Neural progenitor cell (in vitro differentiated cells): ENCODE measurements around the gene ACP3. TPM values are rescaled to one million over a fixed set of nuclear protein-coding genes. Genes with fewer than 3 reads are reported as not detected.
"Not testable (repeated sequence)": the region's sequence is repeated elsewhere in the genome, so short reads cannot be mapped to it uniquely, and the experiment has no call there.

Experiments used
- DNase-seq: peaks from one replicate; pipeline ENCODE4 v3.0.0-alpha.2; 2016; ENCODE audit warnings: low spot score
- H2AFZ ChIP-seq: fragments of 200-600 bp; sonication (generic); replicated peaks from 2 replicates; pipeline ENCODE4 v1.6.1; 2016; ENCODE audit warnings: antibody characterized with exemption
- H3F3A ChIP-seq: fragments of 200-600 bp; sonication (generic); 2 replicates; pipeline ENCODE4 v1.6.1; 2016; ENCODE audit warnings: antibody characterized with exemption, low read depth
- H3K27ac ChIP-seq: fragments of 200-600 bp; sonication (generic); 2 replicates; pipeline ENCODE4 v1.5.1; 2016; ENCODE audit warnings: mild to moderate bottlenecking
- H3K27me3 ChIP-seq: fragments of 200-600 bp; sonication (generic); 2 replicates; pipeline ENCODE4 v1.6.1; 2016; ENCODE audit warnings: mild to moderate bottlenecking, moderate library complexity
- H3K36me3 ChIP-seq: fragments of 200-600 bp; sonication (generic); 2 replicates; pipeline ENCODE4 v1.5.1; 2016
- H3K4me1 ChIP-seq: fragments of 200-600 bp; sonication (generic); 2 replicates; pipeline ENCODE4 v1.6.1; 2016; ENCODE audit warnings: mixed run types
- H3K4me2 ChIP-seq: fragments of 200-600 bp; sonication (generic); 2 replicates; pipeline ENCODE4 v1.6.1; 2016
- H3K4me3 ChIP-seq: fragments of 200-600 bp; sonication (generic); 2 replicates; pipeline ENCODE4 v1.5.1; 2016
- H3K79me2 ChIP-seq: fragments of 200-600 bp; sonication (generic); 2 replicates; pipeline ENCODE4 v1.6.1; 2016; ENCODE audit warnings: low read depth
- H3K9ac ChIP-seq: fragments of 200-600 bp; sonication (generic); 2 replicates; pipeline ENCODE4 v1.6.1; 2016
- H3K9me3 ChIP-seq: fragments of 200-600 bp; sonication (generic); 2 replicates; pipeline ENCODE4 v1.5.1; 2016; ENCODE audit warnings: low read depth
- H4K20me1 ChIP-seq: fragments of 200-600 bp; sonication (generic); 2 replicates; pipeline ENCODE4 v1.6.1; 2016; ENCODE audit warnings: low read depth
- H3K27ac Mint-ChIP-seq: 3 replicates; pipeline ENCODE4 v1.8.0; 2021; ENCODE audit warnings: mixed read lengths
- H3K27me3 Mint-ChIP-seq: 2 replicates; pipeline ENCODE4 v1.8.0; 2022; ENCODE audit warnings: low read depth, mild to moderate bottlenecking, inconsistent platforms, moderate library complexity, mixed read lengths; ENCODE audit not compliant: insufficient read depth
- H3K36me3 Mint-ChIP-seq: 3 replicates; pipeline ENCODE4 v1.8.0; 2021; ENCODE audit warnings: mixed read lengths
- H3K4me1 Mint-ChIP-seq: 3 replicates; pipeline ENCODE4 v1.8.0; 2021; ENCODE audit warnings: mixed read lengths
- H3K4me3 Mint-ChIP-seq: 3 replicates; pipeline ENCODE4 v1.8.0; 2021; ENCODE audit warnings: mild to moderate bottlenecking, moderate library complexity, mixed read lengths
- H3K9me3 Mint-ChIP-seq: 3 replicates; pipeline ENCODE4 v1.8.0; 2020; ENCODE audit warnings: mixed read lengths
- CTCF ChIP-seq: fragments of 200-600 bp; sonication (generic); IDR thresholded peaks from 2 replicates; pipeline ENCODE4 v1.5.1; 2017; ENCODE audit warnings: antibody characterized with exemption, mild to moderate bottlenecking
- EZH2 ChIP-seq: fragments of 200-600 bp; sonication (generic); IDR thresholded peaks from 2 replicates; pipeline ENCODE4 v1.6.1; 2017; ENCODE audit warnings: antibody characterized with exemption, mild to moderate bottlenecking, moderate library complexity
- EZH2phosphoT487 ChIP-seq: fragments of 200-600 bp; sonication (generic); IDR thresholded peaks from 2 replicates; pipeline ENCODE4 v1.6.1; 2017; ENCODE audit warnings: antibody characterized with exemption
- total RNA-seq: library from RNA; depleted of rRNA; stranded (reverse); fragments of >200 nt; gene quantifications from 2 replicates; pipeline ENCODE4 v1.2.3, GENCODE V29; 2015; ENCODE audit warnings: low replicate concordance

Gene ACP3
- total RNA-seq, 1 donor from 2014 or later: not detected

GRCh38 chr3:132382267-132382666, 65.1 kb downstream of the ACP3 start:
- Histone ChIP-seq H3K27ac (peak overlapping the region; percentile 34), H3K4me2 (peak overlapping the region; percentile 64), H3K4me3 (peak overlapping the region; percentile 15), H3K9me3 (no peaks in the 10 kb centered on the region), H3K79me2 (peaks cover 4% of the 10 kb centered on the region), H3K27me3 (no peaks in the 10 kb centered on the region), H3K4me1 (peaks cover 21% of the 10 kb centered on the region), H2AFZ (no peak overlapping the region), H4K20me1 (no peaks in the 10 kb centered on the region), H3K36me3 (no peaks in the 10 kb centered on the region), H3F3A (peaks cover 14% of the 10 kb centered on the region), H3K9ac (no peak overlapping the region)
- H3K4me3 Mint-ChIP-seq: no peak overlapping the region
- H3K9me3 Mint-ChIP-seq: peaks cover 5% of the 10 kb centered on the region
- H3K36me3 Mint-ChIP-seq: no peaks in the 10 kb centered on the region
- no peak overlapping the region for H3K27ac Mint-ChIP-seq
- peaks cover 14% of the 10 kb centered on the region for H3K4me1 Mint-ChIP-seq
- no peak for DNase-seq
- peaks cover 8% of the 10 kb centered on the region for H3K27me3 Mint-ChIP-seq
- TF ChIP-seq EZH2phosphoT487: no peak

- no peak for DNase-seq
- Mint-ChIP-seq H3K9me3 (peaks cover 3% of the 10 kb centered on the region), H3K27me3 (peaks cover 8% of the 10 kb centered on the region), H3K4me3 (no peak overlapping the region), H3K36me3 (no peaks in the 10 kb centered on the region), H3K27ac (no peak overlapping the region), H3K4me1 (peaks cover 11% of the 10 kb centered on the region)
- Histone ChIP-seq H4K20me1 (no peaks in the 10 kb centered on the region), H3K9me3 (no peaks in the 10 kb centered on the region), H3K79me2 (peaks cover under 1% of the 10 kb centered on the region), H3F3A (peaks cover 14% of the 10 kb centered on the region), H3K4me2 (peak overlapping the region; percentile 64), H3K9ac (no peak overlapping the region), H3K4me3 (no peak overlapping the region), H3K4me1 (peaks cover 21% of the 10 kb centered on the region), H3K27me3 (no peaks in the 10 kb centered on the region), H3K27ac (no peak overlapping the region), H3K36me3 (no peaks in the 10 kb centered on the region), H2AFZ (no peak overlapping the region)
- TF ChIP-seq EZH2 (no peak), EZH2phosphoT487 (no peak), CTCF (no peak)
Observed at GRCh38 chr3:132382688-132383194, 65.5 kb downstream of the ACP3 start.

DNA sequence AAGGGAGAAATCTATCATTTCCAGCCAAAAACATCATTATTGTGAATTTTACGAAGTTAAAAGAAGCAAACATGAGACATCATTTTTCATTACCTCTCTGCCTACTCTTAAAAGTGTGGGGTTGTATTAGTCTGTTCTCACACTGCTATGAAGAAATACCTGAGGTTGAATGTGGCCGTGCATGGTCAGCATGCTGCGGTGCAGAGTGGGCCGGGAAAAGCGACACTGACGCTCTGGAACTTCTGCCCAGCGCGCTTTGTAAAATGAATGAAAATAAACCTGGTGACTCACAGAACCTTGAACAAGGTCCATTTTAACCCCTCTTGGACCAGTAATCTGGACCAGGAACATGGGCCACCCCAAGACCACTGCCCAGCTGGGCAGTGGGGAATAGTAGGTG, 69.1 kb downstream of the ACP3 start:
- no peak overlapping the region for H3K9ac ChIP-seq
- Mint-ChIP-seq H3K36me3 (no peaks in the 10 kb centered on the region), H3K4me1 (peaks cover 11% of the 10 kb centered on the region), H3K27me3 (peaks cover 6% of the 10 kb centered on the region), H3K4me3 (no peak overlapping the region), H3K27ac (no peak overlapping the region), H3K9me3 (no peaks in the 10 kb centered on the region)
- no peaks in the 10 kb centered on the region for H4K20me1 ChIP-seq
- no peak overlapping the region for H3K4me2 ChIP-seq
- H3K4me1 ChIP-seq: peaks cover 18% of the 10 kb centered on the region
- H3K36me3 ChIP-seq: no peaks in the 10 kb centered on the region
- H3F3A ChIP-seq: peaks cover 13% of the 10 kb centered on the region
- H3K27me3 ChIP-seq: no peaks in the 10 kb centered on the region
- H3K79me2 ChIP-seq: no peaks in the 10 kb centered on the region
- H2AFZ ChIP-seq: no peak overlapping the region
- no peak overlapping the region for H3K4me3 ChIP-seq
- no peak for DNase-seq
- TF ChIP-seq CTCF: no peak
- TF ChIP-seq EZH2: no peak
- TF ChIP-seq EZH2phosphoT487: no peak
- H3K9me3 ChIP-seq: no peaks in the 10 kb centered on the region
- no peak overlapping the region for H3K27ac ChIP-seq

GRCh38 chr3:132392675-132393074, 75.5 kb downstream of the ACP3 start:
- H3K27me3 ChIP-seq, H4K20me1 ChIP-seq, H3K27ac ChIP-seq, H3K4me1 Mint-ChIP-seq, H3K27ac Mint-ChIP-seq, H3K36me3 Mint-ChIP-seq, H3K4me2 ChIP-seq, H3K9me3 Mint-ChIP-seq, H3F3A ChIP-seq, H3K4me3 Mint-ChIP-seq, H3K9me3 ChIP-seq, DNase-seq, H3K79me2 ChIP-seq, H3K9ac ChIP-seq, H3K36me3 ChIP-seq, H3K4me3 ChIP-seq, H2AFZ ChIP-seq, H3K27me3 Mint-ChIP-seq, H3K4me1 ChIP-seq: not testable (repeated sequence)
